GM21528 (cell line): Measurements from ENCODE around the gene ATG4B.

ENCODE experiments used
- ATAC-seq: cut with Tn5 transposase; IDR thresholded peaks from one replicate; pipeline ENCODE4 v1.9.1; 2021; ENCODE audit warnings: mild to moderate bottlenecking, moderate library complexity; ENCODE audit not compliant: unreplicated experiment, low FRiP score

Gene ATG4B

GRCh38 chr2:241637795-241638660 lies 535 bp downstream of the ATG4B start:
- ATAC-seq: peak; percentile 24

- ATAC-seq: no peak
Observed at GRCh38 chr2:241638940-241639339, 1.4 kb downstream of the ATG4B start.

- ATAC-seq: no peak
Observed at GRCh38 chr2:241639385-241639784, 1.9 kb downstream of the ATG4B start.

- no peak for ATAC-seq
Observed at GRCh38 chr2:241640165-241640795, 2.8 kb downstream of the ATG4B start.

- no peak for ATAC-seq
Observed at GRCh38 chr2:241641631-241642030, 4.1 kb downstream of the ATG4B start.

GRCh38 chr2:241645056-241645914 lies 7.8 kb downstream of the ATG4B start:
- ATAC-seq: no peak

GRCh38 chr2:241645915-241646645 lies 8.6 kb downstream of the ATG4B start:
- ATAC-seq: no peak

GRCh38 chr2:241648453-241648852 lies 11.0 kb downstream of the ATG4B start:
- ATAC-seq: no peak

- no peak for ATAC-seq
Observed at GRCh38 chr2:241649404-241649803, 11.9 kb downstream of the ATG4B start.

- no peak for ATAC-seq
Observed at GRCh38 chr2:241649927-241650326, 12.4 kb downstream of the ATG4B start.

- no peak for ATAC-seq
Observed at GRCh38 chr2:241652142-241652541, 14.6 kb downstream of the ATG4B start.

- no peak for ATAC-seq
Observed at GRCh38 chr2:241652722-241653121, 15.2 kb downstream of the ATG4B start.

GRCh38 chr2:241653210-241653750 lies 15.8 kb downstream of the ATG4B start:
- no peak for ATAC-seq

- ATAC-seq: no peak
Observed at GRCh38 chr2:241654551-241654950, 17.1 kb downstream of the ATG4B start.

- ATAC-seq: no peak
Observed at GRCh38 chr2:241655516-241656189, 18.2 kb downstream of the ATG4B start.

- ATAC-seq: no peak
Observed at GRCh38 chr2:241656190-241656741, 18.8 kb downstream of the ATG4B start.

- no peak for ATAC-seq
Observed at GRCh38 chr2:241657786-241658254, 20.3 kb downstream of the ATG4B start.

- no peak for ATAC-seq
Observed at GRCh38 chr2:241658296-241658695, 20.8 kb downstream of the ATG4B start.

- ATAC-seq: no peak
Observed at GRCh38 chr2:241659150-241659739, 21.8 kb downstream of the ATG4B start.
